ENCODE results near the gene ECHDC3. TPM values are rescaled to one million over a fixed set of nuclear protein-coding genes. Genes with fewer than 3 reads are reported as not detected.

The ECHDC3 gene
- total RNA-seq, 2 donors from 2014 or later = 77.6 to 98.3 TPM

- TF ChIP-seq, protein P1, sequence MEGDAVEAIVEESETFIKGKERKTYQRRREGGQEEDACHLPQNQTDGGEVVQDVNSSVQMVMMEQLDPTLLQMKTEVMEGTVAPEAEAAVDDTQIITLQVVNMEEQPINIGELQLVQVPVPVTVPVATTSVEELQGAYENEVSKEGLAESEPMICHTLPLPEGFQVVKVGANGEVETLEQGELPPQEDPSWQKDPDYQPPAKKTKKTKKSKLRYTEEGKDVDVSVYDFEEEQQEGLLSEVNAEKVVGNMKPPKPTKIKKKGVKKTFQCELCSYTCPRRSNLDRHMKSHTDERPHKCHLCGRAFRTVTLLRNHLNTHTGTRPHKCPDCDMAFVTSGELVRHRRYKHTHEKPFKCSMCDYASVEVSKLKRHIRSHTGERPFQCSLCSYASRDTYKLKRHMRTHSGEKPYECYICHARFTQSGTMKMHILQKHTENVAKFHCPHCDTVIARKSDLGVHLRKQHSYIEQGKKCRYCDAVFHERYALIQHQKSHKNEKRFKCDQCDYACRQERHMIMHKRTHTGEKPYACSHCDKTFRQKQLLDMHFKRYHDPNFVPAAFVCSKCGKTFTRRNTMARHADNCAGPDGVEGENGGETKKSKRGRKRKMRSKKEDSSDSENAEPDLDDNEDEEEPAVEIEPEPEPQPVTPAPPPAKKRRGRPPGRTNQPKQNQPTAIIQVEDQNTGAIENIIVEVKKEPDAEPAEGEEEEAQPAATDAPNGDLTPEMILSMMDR (IDR thresholded peaks at IDR 0.05) = no peak
- TF ChIP-seq POLR2AphosphoS5 (IDR thresholded peaks at IDR 0.05) = no peak
- TF ChIP-seq POLR2A (IDR thresholded peaks at IDR 0.05) = no peak
- H3K4me1 ChIP-seq (replicated peaks) = no peaks in the 10 kb centered on the region
- WGBS = 74% methylated on average over 6 of the region's 6 CpGs
Observed at GRCh38 chr10:11810973-11811372, 68.8 kb downstream of the ECHDC3 start.

DNA sequence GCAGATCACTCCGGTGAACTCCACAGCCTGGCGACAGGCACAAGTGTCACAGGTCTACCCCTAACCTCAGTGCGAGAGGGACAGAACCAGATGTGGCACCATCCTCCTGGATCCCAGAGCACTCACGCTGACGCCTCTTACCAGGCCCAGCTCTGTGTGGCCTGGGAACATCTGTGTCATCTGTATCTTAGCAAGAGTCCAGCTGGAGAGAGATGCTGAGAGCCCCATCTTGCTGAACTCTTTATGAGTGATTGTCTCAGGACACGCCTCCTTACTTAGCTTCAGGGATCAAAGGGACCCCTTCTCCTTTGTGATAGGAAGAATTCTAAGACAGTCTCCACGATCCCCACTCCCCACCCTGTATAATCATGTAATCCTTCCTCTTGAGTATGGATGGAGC lies 71.0 kb downstream of the ECHDC3 start:
- Histone ChIP-seq H3K36me3 (no peaks in the 10 kb centered on the region), H3K9me3 (no peaks in the 10 kb centered on the region), H3K4me1 (replicated peaks) (no peaks in the 10 kb centered on the region), H3K27me3 (replicated peaks; ENCODE audit: insufficient read depth) (no peaks in the 10 kb centered on the region), H3K27ac (no peak overlapping the region), H3K4me3 (no peak overlapping the region)
- WGBS = 87% methylated on average over 7 of the region's 7 CpGs
- TF ChIP-seq, protein P1 (IDR thresholded peaks at IDR 0.05) = no peak
- TF ChIP-seq POLR2AphosphoS5 (IDR thresholded peaks at IDR 0.05) (no peak), POLR2A (IDR thresholded peaks at IDR 0.05) (no peak)
- intact Hi-C loops (cut with DNase I) = no loop called here
- DNase-seq (ENCODE audit: low spot score) = no peak

More at GRCh38 chr10:11810973-11811372, 68.8 kb downstream of the ECHDC3 start:
- DNase-seq (ENCODE audit: low spot score) = no peak
- Histone ChIP-seq H3K27ac (no peak overlapping the region), H3K27me3 (replicated peaks; ENCODE audit: insufficient read depth) (no peaks in the 10 kb centered on the region), H3K9me3 (no peaks in the 10 kb centered on the region), H3K36me3 (no peaks in the 10 kb centered on the region), H3K4me3 (no peak overlapping the region)
- intact Hi-C loops (cut with DNase I) = no loop called here

Other genes starting within 250 kb of the ECHDC3 start
- gene USP6NL, start 130.7 kb upstream of the ECHDC3 start, total RNA-seq = 10 to 100 TPM; 13.9 to 28.4 TPM
- gene PROSER2, start 81.0 kb downstream of the ECHDC3 start, total RNA-seq = 10 to 100 TPM; 24.7 to 39.9 TPM

Measured in prostate gland (tissue), 2 donors.